Stimulated activated CD4-positive, alpha-beta T cell treated with anti-CD3 and anti-CD28 coated beads, Interleukin-4, amount 100 ng/mL, for 48 hours (primary cell): Measurements from ENCODE around the gene PRKAB1.
"Not testable (repeated sequence)": the region's sequence is repeated elsewhere in the genome, so short reads cannot be mapped to it uniquely, and the experiment has no call there.

ENCODE experiments used
- DNase-seq, 2 donors: peaks; one replicate each; pipeline ENCODE4 v3.0.0-alpha.2; 2020; ENCODE audit warnings: low read depth in 2 of 2

PRKAB1 gene

DNA sequence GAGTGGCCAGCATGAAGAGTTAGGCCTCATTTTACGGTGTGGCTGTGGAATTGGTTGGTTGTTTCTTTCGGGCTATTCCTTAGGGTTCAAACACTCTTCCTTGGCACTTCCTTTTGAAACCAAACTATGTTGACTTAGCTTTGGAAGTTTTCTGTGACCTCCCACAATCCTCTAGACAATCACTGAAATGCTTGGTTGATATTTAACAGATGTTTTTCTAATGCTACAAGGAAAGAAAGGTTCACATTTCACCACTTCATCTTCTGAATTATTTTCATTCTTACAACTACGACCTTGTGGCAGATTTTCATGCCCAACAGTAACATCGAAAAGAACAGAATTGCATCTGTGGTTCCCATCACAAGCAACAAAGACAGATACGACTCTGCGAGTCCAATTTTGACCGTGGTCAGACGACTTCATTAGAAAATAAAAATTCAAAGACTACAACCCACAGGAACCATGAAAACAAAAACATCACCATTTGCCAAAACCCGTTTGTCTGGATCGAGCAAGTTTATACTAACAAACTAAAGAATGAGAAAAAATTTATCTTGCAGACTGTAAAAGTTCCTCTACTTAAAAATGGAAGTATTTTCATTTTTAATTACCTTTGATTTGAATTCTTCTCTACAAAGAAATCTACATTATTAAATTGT is 16.9 kb downstream of the PRKAB1 start:
- DNase-seq, result no peak

DNA sequence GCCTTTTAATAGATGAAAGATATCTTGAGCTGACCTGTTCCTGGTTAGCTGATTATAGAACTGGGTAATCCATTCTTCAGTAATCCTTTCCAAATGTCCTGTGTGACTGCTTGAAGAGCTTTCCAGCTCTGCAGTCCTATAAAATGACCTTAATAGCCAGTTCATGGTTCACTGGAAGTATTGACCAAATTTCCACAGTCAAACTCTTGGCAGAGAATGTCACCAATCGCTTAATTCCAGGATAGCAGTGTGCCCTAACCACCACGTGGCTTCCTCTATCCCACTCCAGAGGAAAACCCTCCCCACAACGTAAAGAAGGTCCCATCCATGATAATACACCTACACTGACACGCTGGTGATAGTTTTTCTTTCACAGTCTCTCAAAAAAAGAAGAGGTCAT is 17.4 kb downstream of the PRKAB1 start:
- no peak for DNase-seq

DNA sequence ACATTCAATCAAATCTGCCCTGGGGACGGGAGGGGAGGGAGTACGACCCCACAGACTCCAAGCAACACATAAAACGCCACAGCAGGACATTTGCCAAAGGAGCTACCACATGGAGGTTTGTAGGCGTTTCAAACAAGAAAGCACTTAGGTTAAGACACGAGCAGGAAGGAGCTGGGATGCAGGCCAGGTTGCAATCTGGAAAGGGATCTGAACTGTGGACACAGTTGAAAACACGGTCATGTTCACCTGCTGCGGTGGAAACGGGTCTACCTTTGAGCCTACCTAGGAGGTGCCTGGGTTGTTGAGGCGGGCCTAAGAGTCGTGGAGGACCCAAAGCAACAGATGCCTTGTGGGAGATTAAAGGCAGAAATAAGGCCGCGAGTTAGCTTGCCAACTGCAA is 18.4 kb downstream of the PRKAB1 start:
- DNase-seq, result no peak

DNA sequence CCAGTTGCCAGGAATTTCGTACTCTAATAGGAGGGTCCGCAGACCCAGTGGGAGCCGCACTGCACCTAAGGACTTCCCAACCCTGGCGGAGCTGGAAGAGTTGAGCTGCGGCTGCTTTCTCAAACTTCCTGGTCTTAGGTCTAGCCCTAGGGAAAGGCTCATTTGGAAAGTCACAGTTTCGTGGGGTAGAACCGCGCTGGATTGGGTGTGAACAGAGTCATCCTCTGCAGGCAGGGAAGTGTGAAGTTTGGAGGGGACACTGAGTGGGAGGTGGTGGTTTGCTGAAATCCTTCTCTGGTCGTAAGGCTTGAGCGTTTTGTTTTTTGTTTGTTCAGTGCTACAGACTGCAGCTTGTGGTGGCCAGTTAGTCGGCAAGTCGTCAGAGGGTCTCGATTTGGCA is 18.8 kb downstream of the PRKAB1 start:
- no peak for DNase-seq

DNA sequence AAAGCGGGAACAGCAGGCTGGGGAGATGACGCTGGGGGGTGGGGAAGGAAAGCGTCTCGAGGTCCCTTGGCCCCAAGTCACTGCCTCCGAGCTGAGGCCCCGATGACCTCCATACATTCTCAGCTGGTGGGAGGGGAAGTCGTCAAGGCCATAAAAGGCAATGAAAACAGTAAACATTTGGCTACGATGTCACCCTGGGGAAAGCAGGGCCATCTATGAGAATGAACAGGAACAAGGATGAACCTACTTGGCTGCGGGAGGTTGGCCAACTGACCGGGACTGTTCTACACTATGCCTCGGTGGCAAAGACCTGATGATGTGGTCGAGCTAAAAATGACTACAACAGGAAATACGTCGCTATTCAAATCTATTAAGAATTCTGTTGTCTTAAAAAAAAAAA is 19.5 kb downstream of the PRKAB1 start:
- DNase-seq, result no peak

DNA sequence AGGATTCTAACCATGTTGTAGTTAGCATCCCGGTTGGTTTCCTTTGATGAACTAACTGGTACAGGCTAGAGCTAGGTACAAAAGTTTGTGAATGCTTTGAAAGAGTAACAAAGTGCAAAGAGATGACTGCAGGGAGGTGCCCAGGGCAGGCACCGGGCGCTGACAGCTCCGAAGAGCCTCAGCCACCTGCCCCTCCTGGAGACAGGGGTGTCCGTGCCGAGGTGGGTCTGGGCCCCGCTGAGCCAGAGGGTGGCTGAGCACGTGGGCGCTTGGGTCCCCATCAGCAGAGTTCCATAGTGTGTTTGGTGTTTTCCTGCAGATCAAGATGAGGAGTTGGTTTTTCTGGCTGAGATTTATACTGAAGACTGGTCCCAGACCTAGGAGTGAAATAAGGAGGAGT is 19.9 kb downstream of the PRKAB1 start:
- DNase-seq, result no peak

DNA sequence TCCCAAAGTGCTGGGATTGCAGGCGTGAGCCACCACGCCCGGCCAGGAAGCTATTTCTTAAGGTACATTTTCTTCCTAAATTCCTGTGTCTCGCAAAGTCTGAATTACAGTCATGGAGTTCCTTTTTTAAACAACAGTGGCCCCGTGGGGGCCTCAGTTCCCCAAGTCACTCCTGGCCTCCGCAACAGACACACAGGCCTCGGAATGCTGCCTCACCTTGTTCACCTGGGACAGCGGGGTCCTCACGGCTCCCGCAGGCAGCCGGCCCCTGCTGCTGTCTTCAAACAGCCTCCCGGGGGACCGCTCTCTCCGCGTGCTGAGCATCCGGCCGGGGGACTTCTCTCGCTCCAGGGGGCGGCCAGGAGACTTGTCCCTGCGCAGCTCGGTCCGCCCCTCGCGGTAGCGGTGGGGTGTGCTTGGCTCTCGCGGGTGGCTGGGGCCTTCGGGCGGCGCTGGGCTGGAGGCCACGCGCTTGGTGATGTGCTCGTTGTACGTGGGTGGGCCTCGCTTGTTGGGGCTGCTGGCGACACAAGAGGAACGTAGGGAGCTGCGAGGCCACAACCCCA is 22.1 kb downstream of the PRKAB1 start:
- DNase-seq, result no peak

DNA sequence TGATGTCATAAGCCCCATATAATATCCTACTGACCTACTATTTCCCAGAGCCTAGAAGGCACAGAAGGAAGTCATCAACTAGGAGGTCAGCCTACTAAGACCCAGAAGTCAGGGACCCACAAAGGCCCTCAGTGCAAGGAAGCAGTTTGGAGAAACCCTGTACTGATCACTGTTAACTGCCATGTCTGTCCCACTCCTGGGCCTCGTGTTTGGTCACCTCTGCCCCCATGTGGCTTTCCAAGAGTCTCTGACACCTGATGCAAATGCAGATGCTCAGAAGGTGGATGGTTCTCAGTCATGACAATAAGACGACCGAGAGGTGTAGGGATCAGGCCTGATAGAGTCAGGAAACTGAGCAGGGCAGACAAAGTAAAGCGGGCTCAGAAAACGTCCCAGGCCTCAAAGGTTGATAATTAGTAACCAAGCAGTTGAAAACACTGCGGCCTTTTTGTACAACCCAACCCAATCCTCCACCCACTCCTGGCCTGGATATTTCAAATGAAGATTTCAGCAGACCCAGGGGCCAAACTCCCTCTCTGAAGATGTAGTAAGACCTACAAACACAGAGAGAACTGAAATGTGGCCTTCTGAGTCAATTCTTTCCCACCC is 23.4 kb downstream of the PRKAB1 start:
- DNase-seq, result no peak

DNA sequence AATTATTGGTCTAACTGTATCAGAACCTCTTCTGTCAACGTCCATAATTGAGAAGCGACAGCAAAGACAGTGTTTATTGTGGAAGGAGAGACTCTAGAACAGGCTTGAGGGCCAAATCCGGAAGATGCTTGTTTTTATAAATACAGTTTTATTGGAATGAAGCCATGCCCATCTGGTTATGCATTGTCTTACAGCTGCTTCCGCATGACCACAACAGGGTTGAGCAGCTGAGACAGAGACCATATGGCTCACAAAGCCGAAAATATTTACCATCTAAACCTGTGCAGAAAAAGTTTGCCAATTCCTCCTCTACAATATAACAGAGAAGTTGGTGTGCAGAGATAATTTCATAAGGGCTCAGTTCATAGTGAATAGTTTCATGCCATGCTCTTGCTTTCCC is 24.5 kb downstream of the PRKAB1 start:
- DNase-seq, result no peak

DNA sequence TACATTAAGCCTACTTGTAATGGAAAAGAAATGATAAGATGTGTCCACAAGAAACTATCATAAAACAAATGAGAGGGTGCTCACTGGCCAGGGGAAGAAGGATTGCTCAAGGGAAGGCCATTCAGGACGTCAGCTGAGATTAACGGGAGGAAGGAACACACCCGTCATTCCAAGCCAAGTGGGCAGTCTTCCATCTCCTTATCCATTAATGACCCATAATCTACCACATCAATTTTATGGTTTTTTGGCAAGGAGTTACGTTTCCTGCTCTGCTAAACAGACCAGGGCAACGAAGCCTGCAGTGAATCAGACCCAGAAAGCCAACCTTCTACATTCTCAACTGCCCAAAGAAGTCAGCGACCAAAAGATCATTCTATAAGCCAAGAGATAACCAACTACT is 25.1 kb downstream of the PRKAB1 start:
- no peak for DNase-seq

DNA sequence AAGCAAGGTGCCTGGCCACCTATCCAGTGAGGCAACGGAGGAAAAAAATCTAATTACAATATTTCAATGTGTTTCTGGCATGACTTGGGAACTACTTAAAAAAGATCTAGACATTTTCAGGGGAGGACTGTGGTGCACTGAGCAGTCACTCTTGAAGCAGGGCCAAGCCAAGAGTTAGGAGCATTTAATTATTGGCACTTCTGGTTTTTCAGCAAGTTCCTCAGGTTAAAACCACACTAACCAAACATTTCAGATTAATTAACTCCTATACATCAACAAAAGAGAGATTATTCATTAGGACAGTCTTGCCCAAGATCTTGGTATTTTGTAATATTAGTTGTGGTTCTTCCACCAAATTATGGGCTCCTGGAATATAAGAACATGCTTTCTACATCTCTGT is 25.6 kb downstream of the PRKAB1 start:
- no peak for DNase-seq

DNA sequence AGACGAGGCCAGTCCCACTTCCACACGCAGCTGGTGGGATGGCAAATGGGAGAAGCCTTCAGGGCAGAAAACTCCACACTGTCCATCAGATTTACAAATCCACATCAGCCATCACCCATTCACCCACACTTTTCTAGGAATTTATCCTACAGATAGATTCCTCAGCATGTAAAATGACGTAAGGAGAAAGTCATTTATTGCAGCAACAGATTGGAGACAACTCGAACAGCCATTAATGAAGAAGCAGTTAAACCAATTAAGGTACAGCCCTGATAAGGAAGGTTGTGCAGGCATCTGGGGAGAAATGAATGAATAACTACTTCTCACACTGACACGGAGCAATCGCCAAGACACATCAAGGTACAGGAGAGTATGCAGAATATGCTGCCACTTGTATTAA is 26.2 kb downstream of the PRKAB1 start:
- no peak for DNase-seq

DNA sequence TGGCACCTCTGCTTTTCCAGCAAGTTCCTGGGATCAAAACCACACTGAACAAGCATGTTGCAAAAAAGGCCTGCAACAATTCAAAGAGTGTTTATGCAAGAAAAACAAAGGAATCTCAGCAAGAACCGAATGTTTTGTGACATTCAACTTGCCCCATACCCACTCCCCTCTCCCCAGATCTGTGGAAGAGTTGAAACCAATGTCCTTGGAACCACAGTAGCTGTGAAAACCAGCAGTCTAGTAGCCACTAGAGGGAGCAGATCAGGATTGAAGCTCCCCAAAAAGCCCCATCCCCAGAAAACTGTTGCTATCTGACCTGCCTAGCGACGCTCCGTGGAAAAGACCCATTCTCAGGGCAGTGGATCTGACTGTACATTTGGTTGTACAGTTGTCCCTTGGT is 27.1 kb downstream of the PRKAB1 start:
- DNase-seq, result no peak

DNA sequence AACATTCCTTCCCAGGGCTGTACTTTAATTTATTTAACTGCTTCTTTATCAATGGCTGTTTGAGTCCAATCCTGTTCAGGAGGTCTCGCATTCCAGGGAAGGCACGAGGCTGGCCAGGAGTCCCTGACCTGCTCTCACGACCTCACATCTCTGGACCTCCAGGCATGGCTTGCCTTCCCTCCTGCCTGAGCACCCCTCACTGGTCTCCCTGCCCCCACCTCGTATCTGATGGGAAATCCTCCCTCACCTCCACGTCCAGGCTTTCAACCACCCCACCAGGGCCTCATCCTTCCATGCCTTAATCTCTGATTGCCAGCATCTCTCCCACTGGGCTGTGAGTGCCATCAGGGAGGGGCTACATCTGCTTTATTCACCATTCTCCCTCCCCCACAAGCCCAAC is 29.0 kb downstream of the PRKAB1 start:
- DNase-seq, result no peak

DNA sequence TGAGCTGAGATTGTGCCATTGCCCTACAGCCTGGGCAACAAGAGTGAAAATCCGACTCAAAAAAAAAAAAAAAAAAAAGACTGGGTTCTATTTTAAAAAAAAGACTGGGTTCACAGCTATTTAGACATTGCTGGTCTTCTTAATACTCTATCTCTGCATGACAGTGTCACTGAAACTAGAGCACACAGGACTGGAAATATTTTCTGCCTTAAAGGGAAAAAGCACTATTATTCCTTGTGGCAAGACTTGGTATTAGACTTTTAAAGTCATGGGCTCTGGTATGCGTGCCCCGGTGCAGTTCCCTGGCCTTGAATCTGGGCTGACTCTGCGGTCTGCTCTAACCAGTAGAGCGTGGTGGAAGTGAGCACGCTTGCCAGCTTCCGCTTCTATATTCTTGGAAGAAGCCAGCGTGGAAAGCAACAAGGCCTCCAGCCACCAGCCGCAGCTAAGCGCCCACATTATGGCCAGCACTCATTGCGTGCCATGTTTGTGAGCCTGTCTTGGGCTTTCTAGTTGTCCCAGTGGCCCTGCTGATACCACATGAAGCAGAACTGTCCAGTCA is 31.3 kb downstream of the PRKAB1 start:
- no peak for DNase-seq

DNA sequence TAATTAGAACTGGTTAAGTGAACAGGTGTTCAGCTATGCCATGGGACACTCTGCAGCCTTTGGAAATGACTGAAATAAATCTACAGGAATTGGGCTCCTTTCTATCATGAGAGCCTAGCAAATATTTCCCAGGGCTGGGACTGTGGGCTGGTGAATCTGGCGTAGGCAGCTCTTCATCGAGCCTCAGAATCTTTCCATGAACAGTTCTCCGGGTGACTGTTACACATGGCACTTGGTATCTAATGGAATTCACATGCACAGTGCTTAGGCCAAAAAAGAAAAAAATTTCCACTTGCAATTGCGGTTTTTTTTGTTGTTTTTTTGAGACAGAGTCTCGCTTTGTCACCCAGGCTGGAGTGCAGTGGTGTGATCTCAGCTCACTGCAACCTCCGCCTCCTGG is 32.1 kb downstream of the PRKAB1 start:
- DNase-seq, result no peak

DNA sequence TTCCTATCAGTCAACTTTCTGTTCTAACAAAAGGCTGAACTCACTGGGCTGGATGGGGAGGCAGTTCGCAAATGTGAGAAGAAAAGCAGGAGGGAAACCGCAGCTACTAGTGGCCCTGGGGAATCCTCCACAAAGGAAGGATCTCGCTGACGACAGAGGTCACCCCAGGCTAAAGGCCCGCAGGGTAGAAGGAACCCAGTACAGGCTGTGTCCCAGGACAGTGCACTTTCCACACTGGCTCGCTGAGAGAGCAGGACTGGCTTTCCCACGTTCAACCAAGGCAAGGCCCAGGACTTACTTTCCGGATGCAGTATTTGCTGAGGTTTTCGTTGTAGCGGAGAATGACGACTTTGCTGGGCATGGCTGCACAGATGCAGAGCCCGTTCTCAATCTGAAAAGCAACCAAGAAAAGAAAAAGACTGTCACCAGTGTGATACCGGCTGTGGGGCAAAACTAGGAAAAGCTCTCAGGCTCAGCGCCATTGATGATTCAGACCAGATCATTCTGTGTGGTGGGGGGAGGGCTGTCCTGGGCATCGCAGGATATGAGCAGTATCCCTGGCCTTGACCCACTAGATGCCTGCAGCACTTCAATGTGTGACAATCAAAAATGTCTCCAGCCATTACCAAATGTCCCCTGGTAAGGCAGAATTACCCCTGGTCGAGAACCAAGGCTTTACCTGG is 36.3 kb downstream of the PRKAB1 start:
- no peak for DNase-seq

DNA sequence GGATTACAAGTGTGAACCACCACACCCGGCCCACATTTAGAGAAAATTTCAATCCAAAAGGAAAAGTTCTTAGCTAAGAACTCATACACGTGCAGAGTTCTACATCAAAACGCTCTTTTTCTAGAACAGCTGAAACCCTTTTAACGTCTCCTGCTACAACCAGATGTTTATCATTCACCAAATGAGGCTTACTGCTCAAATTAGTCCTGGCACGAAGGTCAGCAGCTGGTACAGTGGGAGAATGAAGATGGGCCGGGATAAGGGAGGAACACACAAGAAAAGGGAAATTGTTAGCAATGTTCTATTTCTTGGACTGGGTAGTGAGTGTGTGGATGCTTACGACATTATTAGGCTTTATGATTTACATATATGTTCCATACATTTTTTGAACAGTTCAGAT is 37.2 kb downstream of the PRKAB1 start:
- no peak for DNase-seq

DNA sequence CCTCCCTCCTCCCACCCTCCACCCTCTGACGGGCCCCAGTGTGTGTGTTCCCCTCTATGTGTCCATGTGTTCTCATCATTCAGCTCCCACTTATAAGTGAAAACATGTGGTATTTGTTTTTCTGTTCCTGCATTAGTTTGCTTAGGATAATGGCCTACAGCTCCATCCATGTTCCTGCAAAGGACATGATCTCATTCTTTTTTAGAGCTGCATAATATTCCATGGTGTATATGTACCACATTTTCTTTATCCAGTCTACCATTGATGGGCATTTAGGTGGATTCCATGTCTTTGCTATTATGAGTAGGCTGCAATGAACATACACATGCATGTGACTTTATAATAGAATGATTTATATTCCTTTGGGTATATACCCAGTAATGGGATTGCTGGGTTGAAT is 38.5 kb downstream of the PRKAB1 start:
- DNase-seq, result not testable (repeated sequence)

DNA sequence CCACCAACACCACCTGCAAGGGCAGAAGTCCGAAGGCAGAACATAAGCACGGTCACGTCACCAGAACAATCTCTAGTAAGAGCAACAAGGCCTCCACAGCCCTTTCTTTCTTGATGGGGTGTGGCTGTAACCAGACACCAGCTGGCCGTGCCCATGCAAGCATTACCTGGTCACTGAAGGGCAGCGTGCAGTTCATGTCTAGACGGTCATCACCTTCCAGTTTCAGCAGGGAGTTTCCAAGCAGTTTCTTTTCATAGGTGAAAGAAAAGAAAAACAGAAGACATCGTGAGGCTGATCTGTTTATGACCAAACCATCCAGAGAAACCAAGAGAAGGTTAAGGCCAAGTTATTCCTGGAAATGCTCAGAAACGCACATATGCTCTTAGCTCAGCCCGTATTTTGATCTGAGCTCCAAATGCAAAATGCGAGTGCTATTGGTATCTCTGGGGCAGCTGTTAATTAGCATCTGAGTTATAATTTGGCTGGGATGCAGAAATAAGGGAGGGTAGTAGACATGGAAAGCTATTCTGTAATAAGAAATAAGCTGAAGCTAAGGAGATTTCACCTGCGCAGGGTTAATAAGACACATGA is 42.5 kb downstream of the PRKAB1 start:
- no peak for DNase-seq

DNA sequence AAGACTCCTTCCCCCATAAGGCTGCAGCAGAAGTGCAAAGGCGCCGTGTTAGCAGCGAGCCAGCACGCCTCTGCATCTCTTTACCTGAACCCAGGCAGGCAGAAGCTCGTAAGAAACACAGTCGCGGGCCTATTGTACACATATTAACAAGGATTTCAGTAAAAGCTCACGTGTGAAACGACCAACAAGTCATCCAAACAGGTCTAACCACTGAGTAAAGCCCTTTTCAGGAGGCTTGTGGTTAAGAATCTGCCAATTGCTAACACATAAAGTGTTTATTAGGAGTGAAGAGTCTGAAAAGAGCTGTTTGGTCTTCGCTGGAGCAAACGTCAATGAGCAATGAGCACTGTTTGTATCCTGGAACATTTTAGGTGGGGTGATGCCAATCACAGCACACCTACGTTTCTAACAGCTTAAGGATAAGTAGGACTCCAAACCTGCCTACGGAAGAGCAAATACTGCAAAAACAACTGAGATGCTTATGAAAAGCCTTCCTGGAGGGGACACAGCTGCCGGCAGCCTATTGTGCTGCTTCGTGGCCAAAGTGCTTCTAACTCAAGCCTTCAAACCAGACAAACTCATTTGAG is 43.1 kb downstream of the PRKAB1 start:
- DNase-seq, result no peak

DNA sequence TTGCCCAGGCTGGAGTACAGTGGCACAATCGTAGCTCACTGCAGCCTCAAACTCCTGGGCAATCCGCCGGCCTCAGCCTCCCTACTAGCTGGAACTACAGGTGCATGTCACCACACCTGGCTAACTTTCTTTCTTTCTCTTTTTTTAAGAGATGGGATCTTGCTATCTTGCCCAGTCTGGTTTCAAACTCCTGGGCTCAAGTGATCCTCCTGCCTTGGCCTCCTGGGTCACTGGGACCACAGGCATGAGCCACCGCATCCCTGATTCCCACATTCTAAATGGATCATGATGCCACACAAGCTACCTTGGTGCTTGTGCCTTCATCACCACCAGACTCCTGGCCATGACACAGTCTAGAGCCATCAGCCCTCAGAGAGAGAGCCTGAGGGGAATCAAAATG is 43.8 kb downstream of the PRKAB1 start:
- no peak for DNase-seq
